Heart left ventricle (tissue), 16 donors: ENCODE results near the gene ARAP1. TPM values are rescaled to one million over a fixed set of nuclear protein-coding genes. Genes with fewer than 3 reads are reported as not detected.

Experiments
- ATAC-seq, 4 donors: fragments of 200-7000 bp; cut with Tn5 transposase; one replicate each; pipeline ENCODE4 v1.9.1; 2020 to 2022; ENCODE audit warnings: moderate library complexity in 4 of 4, mild to moderate bottlenecking in 3 of 4, moderate number of reproducible peaks in 1 of 4
- DNase-seq, 5 donors: peaks; one replicate each; pipeline ENCODE4 v3.0.0-alpha.2; 2020
- H3K27ac ChIP-seq, 12 donors: fragments of 200-600 bp; sonication (generic) in 4 of 12; one replicate each; pipeline versions ENCODE4 v1.5.0 to v1.8.0; 2016 to 2022; ENCODE audit warnings: mild to moderate bottlenecking in 2 of 12
- H3K27me3 ChIP-seq, 9 donors: fragments of 200-600 bp; sonication (generic) in 2 of 9; one replicate each; pipeline versions ENCODE4 v1.5.1 to v1.8.0; 2016 to 2022; ENCODE audit warnings: mild to moderate bottlenecking in 3 of 9
- H3K36me3 ChIP-seq, 9 donors: fragments of 200-600 bp; sonication (generic) in 2 of 9; one replicate each; pipeline versions ENCODE4 v1.5.0 to v1.8.0; 2018 to 2022; ENCODE audit warnings: mild to moderate bottlenecking in 2 of 9
- H3K4me1 ChIP-seq, 12 donors: fragments of 200-600 bp; sonication (generic) in 4 of 12; one replicate each; pipeline versions ENCODE4 v1.5.0 to v1.8.0; 2016 to 2022; ENCODE audit warnings: mild to moderate bottlenecking in 3 of 12
- H3K4me3 ChIP-seq, 12 donors: fragments of 200-600 bp; sonication (generic) in 4 of 12; one replicate each; pipeline versions ENCODE4 v1.5.0 to v1.8.0; 2017 to 2022; ENCODE audit warnings: mild to moderate bottlenecking in 9 of 12, moderate library complexity in 4 of 12
- H3K9me3 ChIP-seq, 12 donors: fragments of 200-600 bp; sonication (generic) in 4 of 12; one replicate each; pipeline versions ENCODE4 v1.5.0 to v1.8.0; 2016 to 2022; ENCODE audit warnings: mild to moderate bottlenecking in 1 of 12
- CTCF ChIP-seq, 12 donors: fragments of 200-600 bp; sonication (generic) in 4 of 12; IDR thresholded peaks; one replicate each; pipeline versions ENCODE4 v1.5.0 to v1.8.0; 2018 to 2022; ENCODE audit warnings: antibody characterized with exemption in 12 of 12, mild to moderate bottlenecking in 5 of 12
- POLR2A ChIP-seq, 2 donors: fragments of 450-650 bp; IDR thresholded peaks; one replicate each; pipeline ENCODE4 v1.6.1; 2017; ENCODE audit warnings: antibody characterized with exemption in 2 of 2, mild to moderate bottlenecking in 2 of 2, moderate library complexity in 2 of 2
- WGBS, 4 donors: extraction: QIAGEN DNeasy Blood & Tissue Kit in 2 of 4; methylation state at CpG; one replicate each; pipeline versions ENCODE4 v1.1.5 to v1.1.7; 2013 to 2018; 5-methylcytosine and 5-hydroxymethylcytosine counted together
- intact Hi-C, 10 donors: fragments of 100-400 bp; cut with DNase I; formaldehyde crosslinking; loops; one replicate each; pipeline versions ENCODE4 v1.11.1 to v1.14.2; 2022
- polyA plus RNA-seq, 2 donors: library from polyadenylated mRNA; stranded (reverse); fragments of 200-250 nt; gene quantifications; one replicate each; pipeline ENCODE4 v1.2.3, GENCODE V29; 2013
- total RNA-seq, 9 donors: library from RNA; depleted of rRNA in 2 of 9; stranded (reverse); fragments of >200 nt in 2 of 9; fragmentation: NEBNext Ultra II Directional in 3 of 9; extraction: Animal tissue kit (Norgen Biotek cat#: 25700) in 3 of 9; gene quantifications; one replicate each; pipeline versions ENCODE4 v1.1.0 to v1.2.4, GENCODE V29; 2016 to 2023
- donor health status: ischemic (EF 13 %, LVEDD 7.1; RV severe dilation, severe dysfunction).
- donor health status: healthy with polysubstance abuse.
- donor health status: DM: no; HTN: yes; CAD: no.
- donor health status: DM: no; HTN: no; CAD: no.
- donor health status: ischemic (EF 25% LVEDD 6.9; RV normal size, moderate dysfunction).
- donor health status: ischemic (EF 25% LVEDD 5.7; RV mildly dilated, moderate dysfunction).
- donor health status: healthy.
- donor health status: DM: yes; HTN: yes; CAD: no.
- donor health status: ischemic (EF 35%, LVEDD 5.7; RV mildly dilated, moderate dysfunction).
- donor health status: nonischemic (EF 11% LVEDD 7.7; RV severe dilation, severe dysfunction).
- donor health status: DM: yes; HTN: yes; CAD: no.
- donor health status: PGD.
- donor health status: ischemic (EF 29% LVEDD 5.4; RV normal size, mild dysfunction).
- donor health status: nonischemic (EF 23%, LVEDD 6.1; RV moderate dilation, normal function).

Gene ARAP1
- total and polyA plus RNA-seq, 11 donors: 35.4 to 116 (median 43.6) TPM

- H3K9me3 ChIP-seq: no peaks in the 10 kb centered on the region
- H3K27ac ChIP-seq: peak overlapping the region in 2 of 12 donors; percentile 29 to 93
- H3K36me3 ChIP-seq: no peaks in the 10 kb centered on the region
- ATAC-seq (no peak), DNase-seq (peak in 2 of 5 donors; percentile 20 to 44)
- no peak overlapping the region for H3K4me3 ChIP-seq
- H3K4me1 ChIP-seq: peaks cover 0 to 90% (median 26%) of the 10 kb centered on the region in 12 donors
- no peak for TF ChIP-seq CTCF (IDR thresholded peaks at IDR 0.05)
- TF ChIP-seq POLR2A (IDR thresholded peaks at IDR 0.05): no peak
- no peaks in the 10 kb centered on the region for H3K27me3 ChIP-seq
- WGBS, 4 donors: 72 to 80% (median 73%) methylated on average over 10 of the region's 10 CpGs
- intact Hi-C loops: loop anchor here in 2 of 10 donors (5.0 kb wide), 2 partner anchors 42 to 432 kb away; no protein-coding TSS in a partner anchor
Measured at GRCh38 chr11:72740562-72741428, 11.4 kb downstream of the ARAP1 start.

GRCh38 chr11:72740060-72740424 is 12.2 kb downstream of the ARAP1 start:
- H3K27me3 ChIP-seq: no peaks in the 10 kb centered on the region
- no peaks in the 10 kb centered on the region for H3K36me3 ChIP-seq
- no peak for TF ChIP-seq POLR2A (IDR thresholded peaks at IDR 0.05)
- no peak for TF ChIP-seq CTCF (IDR thresholded peaks at IDR 0.05)
- peak overlapping the region in 1 of 12 donors; percentile 93 for H3K27ac ChIP-seq
- 91 to 97% (median 95%) methylated on average over 2 of the region's 2 CpGs for WGBS, 4 donors
- DNase-seq (peak in 2 of 5 donors; percentile 6 to 14), ATAC-seq (no peak)
- peaks cover 0 to 97% (median 32%) of the 10 kb centered on the region in 12 donors for H3K4me1 ChIP-seq
- H3K4me3 ChIP-seq: no peak overlapping the region
- H3K9me3 ChIP-seq: no peaks in the 10 kb centered on the region
- intact Hi-C loops: loop anchor here in 2 of 10 donors (5.0 kb wide), 2 partner anchors 42 to 432 kb away; no protein-coding TSS in a partner anchor

GRCh38 chr11:72739240-72740059 is 12.8 kb downstream of the ARAP1 start:
- peak overlapping the region in 2 of 12 donors; percentile 35 to 57 for H3K4me3 ChIP-seq
- intact Hi-C loops: loop anchor here in 3 of 10 donors (5.0 kb wide), 3 partner anchors 38 to 433 kb away; no protein-coding TSS in a partner anchor
- peaks cover 0 to 98% (median 36%) of the 10 kb centered on the region in 12 donors for H3K4me1 ChIP-seq

More at GRCh38 chr11:72739240-72740059, 12.8 kb downstream of the ARAP1 start:
- no peak for TF ChIP-seq POLR2A (IDR thresholded peaks at IDR 0.05)
- no peak for TF ChIP-seq CTCF (IDR thresholded peaks at IDR 0.05)
- ATAC-seq (peak in 1 of 4 donors; percentile 4), DNase-seq (peak in 2 of 5 donors; percentile 30 to 57)
- H3K9me3 ChIP-seq: no peaks in the 10 kb centered on the region
- no peaks in the 10 kb centered on the region for H3K36me3 ChIP-seq
- 83 to 94% (median 83%) methylated on average over 8 to 10 of the region's 10 CpGs for WGBS, 4 donors
- no peaks in the 10 kb centered on the region for H3K27me3 ChIP-seq
- peak overlapping the region in 6 of 12 donors; percentile 9 to 93 (median 43) for H3K27ac ChIP-seq
